Activated CD4-positive, alpha-beta T cell treated with anti-CD3 and anti-CD28 coated beads, Interleukin-2, amount 10 ng/mL, durations not matched to agents 24 days and 14 days (primary cell): ENCODE results near the gene ADAM12. TPM values are rescaled to one million over a fixed set of nuclear protein-coding genes. Genes with fewer than 3 reads are reported as not detected.

ENCODE experiments used
- DNase-seq: peaks from one replicate; pipeline ENCODE4 v3.0.0; 2022
- H3K27ac Mint-ChIP-seq: one replicate; pipeline ENCODE4 v1.8.0; 2022; ENCODE audit warnings: mild to moderate bottlenecking, mixed read lengths
- H3K27me3 Mint-ChIP-seq: one replicate; pipeline ENCODE4 v1.8.0; 2022; ENCODE audit warnings: mixed read lengths
- H3K36me3 Mint-ChIP-seq: one replicate; pipeline ENCODE4 v1.8.0; 2022; ENCODE audit warnings: low read depth, mild to moderate bottlenecking, mixed read lengths
- H3K4me1 Mint-ChIP-seq: one replicate; pipeline ENCODE4 v1.8.0; 2021; ENCODE audit warnings: mixed read lengths
- H3K4me3 Mint-ChIP-seq: one replicate; pipeline ENCODE4 v1.8.0; 2022; ENCODE audit warnings: mild to moderate bottlenecking, moderate library complexity, mixed read lengths
- H3K9me3 Mint-ChIP-seq: one replicate; pipeline ENCODE4 v1.8.0; 2021; ENCODE audit warnings: mixed read lengths
- intact Hi-C: fragments of 100-400 bp; cut with micrococcal nuclease; formaldehyde crosslinking; loops from one replicate; pipeline ENCODE4 v1.15.1; 2023
- total RNA-seq: library from RNA; stranded (reverse); gene quantifications from 2 replicates; pipeline ENCODE4 v1.2.3, GENCODE V29; 2022

The ADAM12 gene
- total RNA-seq, 1 donor from 2014 or later: not detected

DNA sequence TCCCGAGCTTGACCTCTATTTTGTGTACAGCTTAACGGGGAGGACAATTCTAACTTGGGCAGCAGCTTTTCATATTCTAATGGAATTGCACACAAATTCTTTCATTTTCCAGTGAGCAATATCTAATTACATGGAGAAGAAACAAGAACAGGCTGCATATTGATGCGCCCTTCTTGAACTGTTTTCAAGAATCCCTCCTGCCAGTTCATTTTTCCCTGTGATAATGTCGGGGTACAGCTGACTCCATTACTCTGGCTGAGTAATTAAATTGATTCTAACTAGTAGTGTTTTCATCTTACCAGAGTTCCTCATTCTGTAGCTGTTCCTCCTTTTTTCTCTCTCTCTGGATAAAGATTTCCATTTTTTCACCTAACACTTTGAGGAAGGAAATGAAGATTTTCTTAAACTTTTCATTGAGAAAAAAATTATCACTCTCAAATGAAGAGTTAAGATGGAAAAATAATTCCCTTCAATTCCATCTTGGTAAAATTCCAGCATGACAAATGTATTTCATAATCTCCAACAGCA is 301.1 kb downstream of the ADAM12 start:
- intact Hi-C loops: no loop called here
- Mint-ChIP-seq H3K27me3 (no peaks in the 10 kb centered on the region), H3K4me1 (no peaks in the 10 kb centered on the region), H3K36me3 (no peaks in the 10 kb centered on the region), H3K4me3 (no peak overlapping the region), H3K27ac (no peak overlapping the region), H3K9me3 (no peaks in the 10 kb centered on the region)
- DNase-seq: no peak

DNA sequence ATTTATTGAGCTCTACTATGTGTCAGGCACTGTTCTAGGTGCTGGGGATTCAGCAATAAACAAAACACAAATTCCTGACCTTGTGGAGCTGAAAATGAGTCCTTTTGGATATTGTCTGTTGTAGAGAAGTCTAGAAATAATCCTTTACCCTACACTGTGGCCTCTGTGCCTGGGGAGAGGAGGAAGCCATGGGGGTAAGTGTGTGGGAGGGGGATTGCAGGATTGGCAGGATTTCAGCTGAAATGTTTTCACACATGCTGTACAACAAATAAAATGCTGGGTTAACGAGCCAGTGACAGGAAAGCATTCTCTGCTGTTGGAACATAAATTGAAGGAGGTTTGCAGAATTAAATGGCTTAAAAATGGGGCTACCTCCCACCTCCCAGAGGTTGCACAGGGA is 302.5 kb downstream of the ADAM12 start:
- Mint-ChIP-seq H3K9me3 (no peaks in the 10 kb centered on the region), H3K27ac (no peak overlapping the region), H3K36me3 (no peaks in the 10 kb centered on the region), H3K4me1 (no peaks in the 10 kb centered on the region), H3K27me3 (no peaks in the 10 kb centered on the region), H3K4me3 (no peak overlapping the region)
- intact Hi-C loops: no loop called here
- DNase-seq: no peak

DNA sequence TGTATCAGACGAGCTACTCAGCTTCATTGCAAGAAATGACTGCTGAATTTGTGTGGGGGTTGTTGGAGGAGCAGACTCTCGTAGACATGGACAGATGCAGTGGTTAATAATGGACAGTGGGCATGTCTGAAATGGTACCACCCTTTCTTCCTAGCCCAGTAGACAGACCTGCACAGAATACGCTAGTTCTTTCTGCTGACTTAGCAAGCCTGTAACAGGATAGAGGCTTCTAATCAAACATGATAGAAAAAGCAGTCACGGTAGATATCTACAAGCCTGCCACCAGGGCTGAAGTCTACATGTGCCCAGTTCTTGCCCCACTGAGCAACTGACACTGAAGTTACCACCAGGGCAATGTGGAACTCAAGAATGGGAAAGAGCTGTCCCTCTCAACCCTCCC is 303.9 kb downstream of the ADAM12 start:
- no peaks in the 10 kb centered on the region for H3K4me1 Mint-ChIP-seq
- intact Hi-C loops: no loop called here
- H3K9me3 Mint-ChIP-seq: no peaks in the 10 kb centered on the region
- no peak overlapping the region for H3K4me3 Mint-ChIP-seq
- no peaks in the 10 kb centered on the region for H3K36me3 Mint-ChIP-seq
- no peak for DNase-seq
- no peak overlapping the region for H3K27ac Mint-ChIP-seq
- no peaks in the 10 kb centered on the region for H3K27me3 Mint-ChIP-seq

DNA sequence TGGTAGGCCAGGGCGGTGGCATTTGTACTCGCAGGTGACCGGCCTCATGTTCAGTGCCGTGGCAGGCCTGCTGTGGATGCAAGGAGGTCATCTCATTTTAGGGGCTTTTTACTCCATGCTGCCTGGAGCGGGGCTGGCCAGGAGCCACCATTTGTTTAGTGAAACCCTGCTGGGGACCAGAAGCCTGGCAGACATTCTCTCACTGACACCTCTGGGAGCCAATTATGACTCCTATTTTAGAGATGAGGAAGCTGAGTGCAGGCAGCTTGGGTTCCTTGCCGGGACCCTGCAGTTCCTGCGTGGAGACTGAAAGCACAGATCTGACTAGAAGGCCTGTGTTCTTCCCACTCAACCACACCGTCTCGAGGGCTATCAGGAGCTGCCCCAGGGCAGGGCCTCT is 305.3 kb downstream of the ADAM12 start:
- no peaks in the 10 kb centered on the region for H3K27me3 Mint-ChIP-seq
- no peak overlapping the region for H3K4me3 Mint-ChIP-seq
- DNase-seq: no peak
- H3K27ac Mint-ChIP-seq: no peak overlapping the region
- no peaks in the 10 kb centered on the region for H3K36me3 Mint-ChIP-seq
- no peaks in the 10 kb centered on the region for H3K9me3 Mint-ChIP-seq
- no peaks in the 10 kb centered on the region for H3K4me1 Mint-ChIP-seq
- intact Hi-C loops: no loop called here

DNA sequence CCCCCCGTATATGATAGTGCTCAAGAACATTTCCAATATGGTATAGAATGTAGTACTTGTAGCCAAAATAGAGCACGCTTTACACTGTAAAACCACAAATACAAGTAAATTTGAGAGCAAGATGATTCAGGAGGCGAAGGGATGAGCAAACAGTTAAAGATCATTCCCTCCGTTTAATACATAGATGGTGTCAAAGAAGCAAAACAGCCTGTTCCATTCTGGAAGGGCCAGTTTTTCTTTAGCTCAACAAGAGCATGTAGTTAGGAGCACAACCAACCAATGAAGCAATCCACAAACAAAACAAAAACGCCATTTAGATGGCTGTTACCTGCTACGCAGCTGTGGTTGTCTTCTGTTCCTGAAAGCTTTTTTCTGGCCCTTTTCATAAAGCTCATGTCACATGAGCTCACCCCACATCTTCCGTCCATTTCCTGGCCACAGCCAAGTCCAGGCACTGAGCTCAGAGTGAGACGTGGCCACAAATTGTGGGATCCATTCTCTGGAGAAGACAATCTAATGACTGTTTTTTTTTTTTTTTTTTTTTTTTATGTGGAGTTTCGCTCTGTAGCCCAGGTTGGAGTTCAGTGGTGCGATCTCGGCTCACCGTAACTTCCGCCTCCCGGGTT is 306.3 kb downstream of the ADAM12 start:
- no peak overlapping the region for H3K4me3 Mint-ChIP-seq
- DNase-seq: no peak

DNA sequence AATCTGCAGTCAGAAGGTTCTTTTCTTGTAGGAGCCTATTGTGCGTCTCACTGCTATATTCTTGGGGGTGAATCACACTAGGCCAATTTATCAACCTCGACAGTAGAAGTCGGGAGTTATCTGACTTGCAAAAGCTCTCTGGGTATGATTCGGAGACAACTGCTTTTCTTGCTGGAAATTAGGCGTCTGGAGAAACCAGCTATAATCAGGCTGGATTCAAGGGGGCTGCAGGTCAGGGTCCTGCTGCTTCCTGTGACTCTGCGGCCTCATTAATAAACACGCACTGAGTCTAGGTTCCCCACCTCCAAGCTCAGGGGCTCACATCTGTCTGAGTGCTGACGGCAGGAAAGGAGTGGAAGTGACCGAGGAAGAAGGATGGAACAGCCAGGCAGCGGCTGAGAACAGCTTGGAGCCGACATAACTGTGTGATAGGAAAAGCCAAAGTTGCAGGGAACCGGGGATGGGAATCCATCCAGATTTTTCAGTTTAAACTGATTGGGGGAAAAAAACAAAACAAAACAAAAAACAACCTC is 307.3 kb downstream of the ADAM12 start:
- intact Hi-C loops: no loop called here
- DNase-seq: no peak
- Mint-ChIP-seq H3K9me3 (no peaks in the 10 kb centered on the region), H3K4me3 (no peak overlapping the region), H3K27me3 (no peaks in the 10 kb centered on the region), H3K4me1 (no peaks in the 10 kb centered on the region), H3K27ac (no peak overlapping the region), H3K36me3 (no peaks in the 10 kb centered on the region)

More for the DNA sequence above, 306.3 kb downstream of the ADAM12 start:
- intact Hi-C loops: no loop called here
- Mint-ChIP-seq H3K27me3 (no peaks in the 10 kb centered on the region), H3K36me3 (no peaks in the 10 kb centered on the region), H3K27ac (no peak overlapping the region), H3K9me3 (no peaks in the 10 kb centered on the region), H3K4me1 (no peaks in the 10 kb centered on the region)

DNA sequence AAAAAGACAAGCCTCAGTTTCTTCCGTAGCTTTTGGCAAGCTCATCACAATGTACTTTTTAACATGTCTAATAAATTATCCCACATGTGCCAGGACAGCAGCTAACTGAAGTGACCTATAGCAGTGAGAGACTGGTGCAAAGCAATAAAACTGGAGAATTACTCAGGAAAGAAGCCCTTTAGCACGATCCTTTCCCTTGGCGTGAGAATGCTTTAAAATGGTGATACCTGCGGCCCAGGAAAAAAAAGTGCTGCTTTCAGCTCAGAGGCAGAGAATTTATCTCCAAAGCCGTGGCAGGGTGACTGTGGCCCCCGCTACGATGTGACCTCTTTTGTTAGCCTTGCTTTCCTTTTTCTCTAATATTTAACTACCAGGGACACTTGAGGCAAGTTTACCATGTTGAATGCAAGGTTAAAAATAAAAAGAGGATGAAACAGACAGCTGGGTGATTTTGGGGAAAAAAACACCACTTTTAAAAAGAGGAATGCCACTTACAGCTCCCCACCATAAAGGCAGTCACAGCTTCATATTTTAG is 307.9 kb downstream of the ADAM12 start:
- H3K27me3 Mint-ChIP-seq: no peaks in the 10 kb centered on the region
- H3K4me1 Mint-ChIP-seq: no peaks in the 10 kb centered on the region
- H3K27ac Mint-ChIP-seq: no peak overlapping the region
- no peak overlapping the region for H3K4me3 Mint-ChIP-seq
- no peaks in the 10 kb centered on the region for H3K9me3 Mint-ChIP-seq
- intact Hi-C loops: no loop called here
- no peak for DNase-seq
- no peaks in the 10 kb centered on the region for H3K36me3 Mint-ChIP-seq

DNA sequence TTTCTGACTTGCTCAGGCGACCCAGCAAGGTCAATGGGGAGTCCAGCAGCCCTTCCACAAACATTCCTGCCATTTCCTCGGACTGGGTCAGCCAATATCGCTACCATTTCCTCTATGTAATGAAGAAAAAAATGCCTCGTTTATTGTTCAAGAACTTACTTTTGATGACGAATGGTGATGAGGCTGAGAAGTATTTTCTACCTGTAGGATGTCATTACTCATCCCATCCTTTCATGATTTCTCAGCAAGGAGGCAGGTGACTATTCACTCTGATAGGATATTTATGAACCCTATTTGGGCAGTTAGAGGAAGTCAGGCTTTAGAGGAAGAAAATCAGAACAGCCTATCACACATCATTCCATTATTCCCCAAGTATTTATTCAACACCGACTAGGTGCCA is 313.3 kb downstream of the ADAM12 start:
- Mint-ChIP-seq H3K4me3 (no peak overlapping the region), H3K4me1 (no peaks in the 10 kb centered on the region), H3K27ac (no peak overlapping the region), H3K36me3 (no peaks in the 10 kb centered on the region), H3K27me3 (no peaks in the 10 kb centered on the region), H3K9me3 (no peaks in the 10 kb centered on the region)
- no peak for DNase-seq
- intact Hi-C loops: no loop called here

DNA sequence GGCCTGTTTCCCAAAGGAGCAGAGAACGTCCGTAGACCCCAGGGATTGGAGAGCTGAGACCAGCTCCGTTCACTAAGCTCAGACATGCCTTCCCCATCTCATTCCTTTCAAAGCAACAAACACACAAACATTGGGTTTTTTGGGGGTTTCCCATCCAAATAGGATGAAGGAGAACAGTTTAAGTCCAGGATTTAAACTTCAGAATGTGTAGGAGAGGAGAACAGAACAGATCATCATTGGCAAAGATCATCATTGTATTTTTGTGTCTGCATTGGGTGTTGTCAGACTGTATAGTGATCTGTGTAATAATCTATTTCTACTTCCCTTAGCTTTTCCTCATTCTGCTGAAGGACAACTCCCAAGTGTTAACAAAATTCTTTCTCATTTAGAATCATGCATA is 314.0 kb downstream of the ADAM12 start:
- intact Hi-C loops: no loop called here
- no peak overlapping the region for H3K4me3 Mint-ChIP-seq
- no peaks in the 10 kb centered on the region for H3K36me3 Mint-ChIP-seq
- no peaks in the 10 kb centered on the region for H3K4me1 Mint-ChIP-seq
- DNase-seq: no peak
- H3K9me3 Mint-ChIP-seq: no peaks in the 10 kb centered on the region
- no peak overlapping the region for H3K27ac Mint-ChIP-seq
- no peaks in the 10 kb centered on the region for H3K27me3 Mint-ChIP-seq

DNA sequence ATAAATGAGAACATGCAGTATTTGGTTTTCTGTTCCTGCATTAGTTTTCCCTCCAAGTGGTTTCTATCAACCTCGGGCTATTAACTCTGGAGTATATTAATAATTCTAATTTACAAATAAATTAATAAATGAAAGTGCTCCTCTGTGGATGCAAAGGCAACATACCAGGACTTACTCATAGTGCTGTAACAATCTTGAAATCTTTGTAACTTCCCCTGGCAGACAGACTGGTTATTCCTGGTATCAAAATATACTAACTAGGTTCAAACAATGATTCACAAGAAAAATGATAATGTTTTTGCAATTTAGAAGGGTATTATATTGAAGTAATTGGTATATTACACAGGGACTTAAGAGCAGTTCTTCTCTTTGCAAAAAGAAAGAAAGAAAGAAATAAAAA is 314.7 kb downstream of the ADAM12 start:
- no peaks in the 10 kb centered on the region for H3K9me3 Mint-ChIP-seq
- no peak overlapping the region for H3K4me3 Mint-ChIP-seq
- intact Hi-C loops: no loop called here
- H3K4me1 Mint-ChIP-seq: no peaks in the 10 kb centered on the region
- no peak for DNase-seq
- H3K27ac Mint-ChIP-seq: no peak overlapping the region
- no peaks in the 10 kb centered on the region for H3K27me3 Mint-ChIP-seq
- no peaks in the 10 kb centered on the region for H3K36me3 Mint-ChIP-seq

DNA sequence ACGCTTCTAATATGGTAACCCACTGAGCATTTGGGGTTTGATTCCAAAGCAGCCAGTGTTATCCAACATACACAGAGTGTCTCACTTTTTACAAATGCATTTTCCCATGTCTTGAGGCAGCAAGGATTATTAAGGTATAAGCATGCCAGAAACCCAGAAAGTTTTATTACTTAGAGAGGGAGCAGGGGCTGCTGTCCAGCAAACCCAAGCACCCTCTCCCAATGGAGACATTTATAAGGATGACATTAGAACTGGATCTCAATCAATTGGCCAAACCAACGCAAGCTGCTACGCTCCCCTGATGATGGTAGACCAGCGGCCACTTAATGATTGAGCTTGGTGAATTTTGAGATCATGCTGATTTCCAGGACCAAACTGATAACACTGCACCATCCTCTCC is 315.7 kb downstream of the ADAM12 start:
- H3K4me3 Mint-ChIP-seq: no peak overlapping the region
- no peak for DNase-seq
- H3K36me3 Mint-ChIP-seq: no peaks in the 10 kb centered on the region
- no peaks in the 10 kb centered on the region for H3K4me1 Mint-ChIP-seq
- intact Hi-C loops: no loop called here
- no peaks in the 10 kb centered on the region for H3K27me3 Mint-ChIP-seq
- H3K27ac Mint-ChIP-seq: no peak overlapping the region
- H3K9me3 Mint-ChIP-seq: no peaks in the 10 kb centered on the region

DNA sequence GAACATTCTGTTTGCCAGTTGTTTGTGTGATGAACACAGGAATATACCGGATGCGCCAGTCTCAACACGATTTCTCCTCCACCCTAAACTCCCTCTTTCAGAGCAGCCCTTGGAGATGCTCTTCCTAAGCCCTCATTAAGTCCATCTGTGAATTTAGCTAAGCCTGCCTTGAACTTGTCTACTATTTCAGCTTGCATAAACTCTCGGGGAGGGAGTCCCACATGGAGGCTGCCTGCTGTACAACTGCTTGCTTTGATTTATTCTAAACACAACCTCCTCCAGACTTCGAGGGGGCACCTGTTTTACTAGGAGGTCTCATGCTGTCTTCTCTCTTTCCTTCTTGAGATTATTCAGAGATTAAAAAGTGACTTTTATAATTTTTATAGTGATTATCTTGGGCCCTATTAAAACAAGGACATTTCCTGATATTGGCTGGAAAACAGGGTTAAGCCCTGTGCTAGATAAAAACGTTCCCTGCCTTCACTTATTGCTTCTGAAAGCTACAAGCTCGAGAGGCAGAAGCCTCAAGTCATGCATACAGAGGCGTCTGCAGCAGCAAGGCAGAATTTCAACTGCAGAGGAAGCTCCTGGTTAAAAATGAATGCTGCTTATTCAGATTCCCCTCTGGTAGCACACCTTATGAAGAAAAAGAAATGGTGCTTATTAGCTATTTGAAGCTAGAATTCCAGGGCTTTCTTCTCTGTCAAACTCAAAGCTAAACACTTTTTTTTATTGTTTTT is 317.6 kb downstream of the ADAM12 start:
- H3K27me3 Mint-ChIP-seq: no peaks in the 10 kb centered on the region
- no peaks in the 10 kb centered on the region for H3K9me3 Mint-ChIP-seq
- no peaks in the 10 kb centered on the region for H3K4me1 Mint-ChIP-seq
- H3K36me3 Mint-ChIP-seq: no peaks in the 10 kb centered on the region
- no peak overlapping the region for H3K27ac Mint-ChIP-seq
- intact Hi-C loops: no loop called here
- no peak for DNase-seq
- H3K4me3 Mint-ChIP-seq: no peak overlapping the region

DNA sequence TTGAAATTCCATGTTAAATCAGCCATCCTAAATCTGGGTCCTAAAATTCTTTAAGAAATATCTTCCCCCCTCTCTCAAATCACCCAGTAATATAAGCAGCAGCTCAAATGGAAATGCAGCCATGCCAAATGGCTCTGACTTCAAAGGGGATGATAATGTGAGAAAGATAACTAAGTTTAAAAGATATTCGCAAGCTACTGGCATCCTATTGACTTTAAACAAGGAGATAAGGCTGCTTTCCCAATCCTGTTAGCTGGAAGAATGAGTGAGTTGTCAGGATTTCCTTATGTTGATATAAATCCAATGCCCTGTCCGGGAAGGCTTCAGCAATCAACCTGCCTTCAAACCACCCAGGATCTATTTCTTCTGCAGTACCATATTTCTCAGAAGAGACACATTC is 320.0 kb downstream of the ADAM12 start:
- H3K27ac Mint-ChIP-seq: no peak overlapping the region
- DNase-seq: no peak
- intact Hi-C loops: no loop called here
- no peaks in the 10 kb centered on the region for H3K9me3 Mint-ChIP-seq
- no peaks in the 10 kb centered on the region for H3K27me3 Mint-ChIP-seq
- H3K36me3 Mint-ChIP-seq: no peaks in the 10 kb centered on the region
- H3K4me1 Mint-ChIP-seq: no peaks in the 10 kb centered on the region
- no peak overlapping the region for H3K4me3 Mint-ChIP-seq

DNA sequence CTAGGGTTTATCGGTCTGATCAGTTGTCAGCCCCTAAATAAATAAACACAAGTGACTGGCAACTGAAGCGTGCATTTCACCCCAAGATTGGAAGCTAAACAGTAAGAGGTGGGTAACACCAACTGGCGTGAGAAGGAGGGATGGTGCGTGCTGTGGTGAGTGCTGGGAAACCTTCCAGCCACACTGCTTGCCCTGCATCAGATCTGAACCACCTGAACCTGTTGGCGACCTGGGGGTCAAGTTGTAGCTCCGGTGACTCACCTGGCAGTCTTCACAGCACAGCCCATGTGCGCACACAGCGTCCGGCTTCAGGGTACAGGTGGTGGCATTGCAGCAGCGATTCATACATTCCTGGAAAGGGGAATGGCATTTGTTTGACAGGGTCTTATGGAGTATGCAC is 321.8 kb downstream of the ADAM12 start:
- H3K4me3 Mint-ChIP-seq: no peak overlapping the region
- no peaks in the 10 kb centered on the region for H3K36me3 Mint-ChIP-seq
- H3K27ac Mint-ChIP-seq: no peak overlapping the region
- H3K27me3 Mint-ChIP-seq: no peaks in the 10 kb centered on the region
- H3K9me3 Mint-ChIP-seq: no peaks in the 10 kb centered on the region
- intact Hi-C loops: no loop called here
- H3K4me1 Mint-ChIP-seq: no peaks in the 10 kb centered on the region
- DNase-seq: no peak
